CD4-positive, alpha-beta T cell (primary cell): Measurements from ENCODE around the gene TPH2. TPM values are rescaled to one million over a fixed set of nuclear protein-coding genes. Genes with fewer than 3 reads are reported as not detected.
A peak's percentile ranks its signal among the peaks of the same experiment; 100 is the strongest.

ENCODE experiments used
- ATAC-seq: fragments of 200-7000 bp; cut with Tn5 transposase; one replicate; pipeline ENCODE4 v1.10.0; 2022; ENCODE audit warnings: mild to moderate bottlenecking; ENCODE audit not compliant: poor library complexity
- CTCF ChIA-PET: fragments of 350-600 bp; sonication (Branson Sonifier 250); formaldehyde crosslinking; loops from one replicate; lab custom pipeline; 2021; ENCODE audit warnings: antibody characterized with exemption, inconsistent platforms; lab: Charles Lee
- POLR2A ChIA-PET: fragments of 350-600 bp; sonication (Branson Sonifier 250); formaldehyde crosslinking; loops from one replicate; lab custom pipeline; 2021; ENCODE audit warnings: antibody characterized with exemption, inconsistent platforms; lab: Charles Lee
- DNase-seq, 14 experiments: peaks; one replicate each; pipeline ENCODE4 v3.0.0-alpha.2; 2013 to 2020; ENCODE audit warnings: mixed read lengths in 2 of 14
- H3K27ac ChIP-seq, 2 donors: one replicate each; pipeline versions ENCODE4 v1.5.1 to v1.7.0; 2013; ENCODE audit warnings: low read length in 2 of 2, low read depth in 1 of 2, mild to moderate bottlenecking in 1 of 2
- H3K27me3 ChIP-seq, 2 experiments: 1 replicate in 1 of 2; 2 replicates in 1 of 2; pipeline versions ENCODE4 v1.6.1 to v1.7.0; 2013; ENCODE audit warnings: low read length in 2 of 2, control low read depth in 1 of 2, mild to moderate bottlenecking in 1 of 2, moderate library complexity in 1 of 2; ENCODE audit not compliant: insufficient read depth in 2 of 2, control insufficient read depth in 1 of 2
- H3K36me3 ChIP-seq: one replicate; pipeline ENCODE4 v1.6.1; 2013; ENCODE audit warnings: low read length, control low read depth; ENCODE audit not compliant: insufficient read depth
- H3K4me1 ChIP-seq: one replicate; pipeline ENCODE4 v1.6.1; 2013; ENCODE audit warnings: low read length, control low read depth; ENCODE audit not compliant: insufficient read depth
- H3K4me3 ChIP-seq: one replicate; pipeline ENCODE4 v1.5.1; 2013; ENCODE audit warnings: mild to moderate bottlenecking, low read length, moderate library complexity
- H3K9me3 ChIP-seq, 2 experiments: 1 replicate in 1 of 2; 2 replicates in 1 of 2; pipeline versions ENCODE4 v1.6.1 to v1.7.0; 2013; ENCODE audit warnings: low read length in 2 of 2, mild to moderate bottlenecking in 2 of 2, control low read depth in 1 of 2, moderate library complexity in 1 of 2; ENCODE audit not compliant: control insufficient read depth in 1 of 2, insufficient read depth in 1 of 2
- H3K27ac Mint-ChIP-seq: one replicate; pipeline ENCODE4 v1.8.0; 2020; ENCODE audit warnings: mixed read lengths
- H3K27me3 Mint-ChIP-seq: one replicate; pipeline ENCODE4 v1.8.0; 2021; ENCODE audit warnings: mixed read lengths
- H3K36me3 Mint-ChIP-seq: one replicate; pipeline ENCODE4 v1.8.0; 2021; ENCODE audit warnings: low read depth, mixed read lengths
- H3K4me1 Mint-ChIP-seq: one replicate; pipeline ENCODE4 v1.8.0; 2021; ENCODE audit warnings: low read depth, mixed read lengths
- H3K4me3 Mint-ChIP-seq: one replicate; pipeline ENCODE4 v1.8.0; 2020; ENCODE audit warnings: mild to moderate bottlenecking, mixed read lengths
- H3K9me3 Mint-ChIP-seq: one replicate; pipeline ENCODE4 v1.8.0; 2020; ENCODE audit warnings: mixed read lengths
- CTCF ChIP-seq: fragments of 200-600 bp; IDR thresholded peaks from one replicate; pipeline ENCODE4 v1.8.0; 2022; ENCODE audit warnings: antibody characterized with exemption, mild to moderate bottlenecking
- intact Hi-C, 2 experiments: fragments of 100-400 bp; cut with DNase I in 1 of 2; cut with micrococcal nuclease in 1 of 2; formaldehyde crosslinking; loops; one replicate each; pipeline versions ENCODE4 v1.15.1 to v1.9.0; 2023 to 2025; cut with DNase I, micrococcal nuclease
- polyA plus RNA-seq, 2 donors: library from polyadenylated mRNA; unstranded; fragments of 120-200 nt; gene quantifications; one replicate each; pipeline ENCODE4 v1.2.1, GENCODE V29; 2013
- total RNA-seq, 174 experiments: library from RNA in 2 of 174; stranded (reverse) in 2 of 174; gene quantifications; one replicate each; pipeline ENCODE4 v1.2.3 and lab custom pipeline; 2021 to 2026

The TPH2 gene
- total RNA-seq: not detected
- not detected for polyA plus RNA-seq (2013, experiment 1 of 2)
- 0.03 TPM for polyA plus RNA-seq (2013, experiment 2 of 2)
- total RNA-seq (lab: John Stamatoyannopoulos, UW): 0 to 0.40 (median 0) reads per million in 172 experiments

DNA sequence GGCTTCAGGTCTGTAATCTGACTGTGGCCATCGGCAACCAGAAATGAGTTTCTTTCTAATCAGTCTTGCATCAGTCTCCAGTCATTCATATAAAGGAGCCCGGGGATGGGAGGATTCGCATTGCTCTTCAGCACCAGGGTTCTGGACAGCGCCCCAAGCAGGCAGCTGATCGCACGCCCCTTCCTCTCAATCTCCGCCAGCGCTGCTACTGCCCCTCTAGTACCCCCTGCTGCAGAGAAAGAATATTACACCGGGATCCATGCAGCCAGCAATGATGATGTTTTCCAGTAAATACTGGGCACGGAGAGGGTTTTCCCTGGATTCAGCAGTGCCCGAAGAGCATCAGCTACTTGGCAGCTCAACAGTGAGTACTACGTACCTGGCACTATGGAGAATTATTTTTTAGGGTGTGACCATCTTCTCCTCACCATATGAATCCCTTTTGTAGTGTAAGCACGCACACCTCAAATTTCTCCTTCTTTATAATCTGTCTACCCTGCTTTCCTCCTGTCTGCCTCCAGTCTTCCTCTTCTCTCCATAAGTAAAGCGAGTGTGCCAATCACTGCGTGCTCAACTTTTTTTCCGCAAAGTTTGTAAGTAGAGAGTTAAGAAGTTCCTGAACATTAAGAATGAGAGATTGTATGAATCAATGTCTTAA is at the start of gene TPH2:
TSS of gene TPH2 (plus strand) at position 118 of the 658 bp plus-strand sequence. CDS start at position 260, 142 bp downstream.
- TF ChIP-seq CTCF: no peak
- ChIA-PET CTCF (interaction anchor here (0.6 to 2.5 kb wide), 2 partner anchors 11 to 1630 kb away, joined by 4 to 6 read pairs; no protein-coding TSS in a partner anchor), POLR2A (no interaction called here)
- no peaks in the 10 kb centered on the region for H3K9me3 Mint-ChIP-seq
- Histone ChIP-seq H3K4me1 (no peaks in the 10 kb centered on the region), H3K9me3 (no peaks in the 10 kb centered on the region), H3K27me3 (peaks cover 18 to 49% of the 10 kb centered on the region in 2 experiments), H3K36me3 (no peaks in the 10 kb centered on the region), H3K4me3 (no peak within 1 kb of the TSS), H3K27ac (no peak within 1 kb of the TSS)
- no peaks in the 10 kb centered on the region for H3K36me3 Mint-ChIP-seq
- DNase-seq (peak; percentile 1 to 61 (median 22)), ATAC-seq (peak; percentile 89)
- H3K27ac Mint-ChIP-seq: no peak within 1 kb of the TSS
- H3K4me3 Mint-ChIP-seq: no peak within 1 kb of the TSS
- intact Hi-C loops: no loop called here
- H3K4me1 Mint-ChIP-seq: no peaks in the 10 kb centered on the region
- H3K27me3 Mint-ChIP-seq: peaks cover 82% of the 10 kb centered on the region

GRCh38 chr12:71890475-71890874 is 48.2 kb upstream of the TPH2 start:
- no peak for ATAC-seq
- Mint-ChIP-seq H3K4me1 (peaks cover 42% of the 10 kb centered on the region), H3K9me3 (no peaks in the 10 kb centered on the region), H3K27me3 (no peaks in the 10 kb centered on the region), H3K4me3 (no peak overlapping the region), H3K36me3 (peaks cover 82% of the 10 kb centered on the region), H3K27ac (no peak overlapping the region)
- no peak for TF ChIP-seq CTCF
- no peaks in the 10 kb centered on the region for H3K27me3 ChIP-seq
- H3K27ac ChIP-seq: no peak overlapping the region
- ChIA-PET CTCF (no interaction called here), POLR2A (interaction anchor here (0.9 kb wide), 1 partner anchor 52 kb away, joined by 3 read pairs; no protein-coding TSS in a partner anchor)
- no peaks in the 10 kb centered on the region for H3K4me1 ChIP-seq
- peaks cover 52% of the 10 kb centered on the region for H3K36me3 ChIP-seq
- no peaks in the 10 kb centered on the region for H3K9me3 ChIP-seq
- DNase-seq: no peak
- intact Hi-C loops: loop anchor here in 1 of 2 experiments (10.0 kb wide), 1 partner anchor 256 kb away; no protein-coding TSS in a partner anchor
- H3K4me3 ChIP-seq: no peak overlapping the region

DNA sequence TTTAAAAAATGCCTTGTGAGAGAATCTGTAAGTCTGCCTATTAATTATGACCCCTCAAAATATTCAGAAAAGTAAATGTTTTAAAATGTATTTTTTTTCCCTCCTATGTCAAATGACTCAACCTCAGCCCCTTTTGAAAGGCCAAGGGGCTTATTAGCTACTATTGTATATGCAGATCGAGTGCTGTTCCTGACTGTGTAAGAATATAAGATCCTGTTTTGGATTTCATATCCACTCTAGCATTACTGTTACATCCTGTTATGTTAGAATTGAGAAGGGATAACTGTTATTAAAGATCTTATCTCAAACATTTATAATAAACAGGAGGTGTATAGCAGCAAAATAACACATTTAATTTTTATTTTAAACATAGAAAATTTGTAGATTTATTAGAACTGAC is 46.6 kb upstream of the TPH2 start:
- H3K9me3 ChIP-seq: no peaks in the 10 kb centered on the region
- Mint-ChIP-seq H3K4me1 (peaks cover 35% of the 10 kb centered on the region), H3K27me3 (no peaks in the 10 kb centered on the region), H3K36me3 (peaks cover 82% of the 10 kb centered on the region), H3K9me3 (no peaks in the 10 kb centered on the region), H3K27ac (peak overlapping the region; percentile 10), H3K4me3 (no peak overlapping the region)
- H3K36me3 ChIP-seq: peaks cover 53% of the 10 kb centered on the region
- no peak overlapping the region for H3K27ac ChIP-seq
- no peaks in the 10 kb centered on the region for H3K4me1 ChIP-seq
- intact Hi-C loops: loop anchor here in 1 of 2 experiments (10.0 kb wide), 1 partner anchor 257 kb away; no protein-coding TSS in a partner anchor
- no peaks in the 10 kb centered on the region for H3K27me3 ChIP-seq
- no peak for TF ChIP-seq CTCF
- H3K4me3 ChIP-seq: no peak overlapping the region
- CTCF ChIA-PET: interaction anchor here (1.2 kb wide), 1 partner anchor 112 kb away, joined by 3 read pairs; no protein-coding TSS in a partner anchor
- DNase-seq (no peak), ATAC-seq (no peak)
- POLR2A ChIA-PET: no interaction called here
